Muscle of back (tissue), 13 donors: ENCODE measurements around the gene HLTF. TPM values are rescaled to one million over a fixed set of nuclear protein-coding genes. Genes with fewer than 3 reads are reported as not detected.
"Not testable (repeated sequence)": the region's sequence is repeated elsewhere in the genome, so short reads cannot be mapped to it uniquely, and the experiment has no call there.

Experiments
- DNase-seq, 3 donors: peaks; one replicate each; pipeline versions ENCODE4 v3.0.0 to v3.0.0-alpha.2; 2013
- long read RNA-seq, 9 donors: transcript quantifications; one replicate each; lab custom pipeline, GENCODE V29; 2026
- polyA plus RNA-seq, 10 donors: library from polyadenylated mRNA; unstranded; fragments of 120-200 nt; gene quantifications; one replicate each; pipeline ENCODE4 v1.2.1, GENCODE V29; 2013; ENCODE audit not compliant: insufficient read length in 10 of 10

HLTF gene
- polyA plus RNA-seq: 10 to 100 TPM; 15.2 to 29.2 (median 21.4) TPM
- long read RNA-seq, donor 1: 0 reads
- long read RNA-seq, donor 2: 0 reads
- long read RNA-seq, donor 3: 0 reads
- long read RNA-seq, donor 4, full-length matches to known transcripts: 2 of 2 reads
- long read RNA-seq, donor 4, partial matches to known transcripts: 0 of 2 reads
- long read RNA-seq, donor 4, other reads (novel, unspliced or antisense): 0 of 2 reads
- long read RNA-seq, donor 5, full-length matches to known transcripts: 4 of 4 reads
- long read RNA-seq, donor 5, partial matches to known transcripts: 0 of 4 reads
- long read RNA-seq, donor 5, other reads (novel, unspliced or antisense): 0 of 4 reads
- long read RNA-seq, donor 6: 0 reads
- long read RNA-seq, donor 7: 0 reads
- long read RNA-seq, donor 8: 0 reads
- long read RNA-seq, donor 9: 0 reads

- DNase-seq: peak; percentile 97 to 99 (median 99)
These were observed at the start of gene HLTF for GRCh38 chr3:149086232-149086988. HLTF (minus strand) TSS chr3:149086533; CDS start chr3:149086336, 197 bp downstream.

GRCh38 chr3:149134575-149134974, 48.2 kb upstream of the HLTF start:
- no peak for DNase-seq

GRCh38 chr3:149131589-149131988, 45.3 kb upstream of the HLTF start:
- DNase-seq: no peak

DNA sequence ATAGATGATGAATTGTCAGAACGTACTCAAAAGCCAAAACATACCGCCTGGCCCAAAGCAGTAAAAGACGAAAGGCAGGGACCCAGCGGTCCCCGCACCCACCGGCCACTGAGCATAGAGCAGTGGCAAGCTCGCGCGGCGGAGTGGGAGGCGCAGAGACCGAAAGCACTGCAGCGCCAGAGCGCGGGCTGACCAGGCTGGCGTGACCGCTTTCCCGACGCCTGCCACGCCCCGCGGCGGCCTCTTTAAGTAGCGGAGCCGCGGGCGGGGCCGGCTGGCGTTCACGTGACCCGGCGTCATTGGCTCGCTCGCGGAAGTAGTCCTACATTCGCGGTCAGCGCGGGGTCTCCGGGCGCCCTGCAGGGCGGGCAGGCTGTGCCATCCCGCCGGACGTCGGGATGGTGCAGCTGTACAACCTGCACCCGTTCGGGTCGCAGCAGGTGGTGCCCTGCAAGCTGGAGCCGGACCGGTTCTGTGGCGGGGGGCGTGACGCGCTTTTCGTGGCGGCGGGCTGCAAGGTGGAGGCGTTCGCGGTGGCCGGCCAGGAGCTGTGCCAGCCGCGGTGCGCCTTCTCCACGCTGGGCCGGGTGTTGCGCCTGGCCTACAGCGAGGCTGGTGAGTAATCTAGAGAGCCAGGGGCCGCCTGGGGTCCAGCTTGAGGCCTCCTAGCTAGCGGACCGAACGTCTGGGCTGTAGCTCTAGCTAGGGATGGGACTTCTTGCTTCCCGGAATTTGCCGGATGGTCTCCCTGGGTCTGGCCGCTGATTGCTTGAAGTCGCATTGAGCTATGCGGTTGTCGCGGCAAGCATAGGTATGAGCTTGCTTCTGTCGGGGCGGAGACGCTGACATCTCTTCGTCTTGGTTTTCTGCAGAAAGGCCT, 43.2 kb upstream of the HLTF start, which contains the start of gene HPS3:
Gene HPS3, plus strand, starts transcription at position 313 of the 880 bp plus-strand sequence. Its CDS starts 86 bp downstream, at position 399.
- peak; percentile 90 to 97 (median 93) for DNase-seq

GRCh38 chr3:149128821-149129220, 42.5 kb upstream of the HLTF start:
- peak in 1 of 3 donors; percentile 31 for DNase-seq

GRCh38 chr3:149122721-149123578, 36.6 kb upstream of the HLTF start:
- DNase-seq: no peak

GRCh38 chr3:149120051-149120972, 34.0 kb upstream of the HLTF start:
- peak; percentile 51 to 76 (median 73) for DNase-seq

- no peak for DNase-seq
These were observed 33.1 kb upstream of the HLTF start for GRCh38 chr3:149119466-149119865.

DNA sequence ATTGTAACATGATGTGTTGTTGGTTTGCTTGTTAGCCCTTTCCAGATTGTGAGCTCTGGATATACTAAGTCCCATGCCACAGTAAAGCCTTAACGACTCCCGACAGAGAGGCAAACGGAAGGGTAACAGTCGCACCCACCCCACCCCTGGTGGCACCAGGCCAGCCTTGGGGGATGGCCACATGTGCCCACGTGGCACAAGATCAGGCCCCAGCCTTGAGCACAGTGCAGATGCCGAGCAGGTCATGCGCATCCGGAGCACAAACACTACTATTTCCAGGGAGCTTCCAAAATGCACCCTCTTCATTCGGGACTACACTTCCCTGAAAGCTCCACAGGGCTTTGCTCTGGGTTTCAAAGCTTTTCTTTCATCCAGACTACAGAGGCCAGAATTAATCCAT, 32.4 kb upstream of the HLTF start:
- no peak for DNase-seq

DNA sequence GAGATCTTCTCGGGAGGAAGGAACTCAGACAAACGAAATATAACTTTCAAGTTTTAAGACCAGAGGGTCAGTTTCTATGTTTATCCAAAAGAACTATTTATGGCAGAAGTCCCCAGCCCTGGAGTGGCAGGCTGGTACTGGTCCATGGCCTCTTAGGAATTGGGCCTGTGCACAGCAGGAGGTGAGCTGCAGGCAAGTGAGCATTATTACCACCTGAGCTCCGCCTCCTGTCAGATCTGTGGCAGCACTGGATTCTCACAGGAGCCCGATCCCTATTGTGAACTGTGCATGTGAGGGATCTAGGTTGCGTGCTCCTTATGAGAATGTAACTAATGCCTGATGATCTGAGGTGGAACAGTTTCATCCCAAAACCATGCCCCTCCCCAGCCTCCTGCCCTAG, 28.8 kb upstream of the HLTF start:
- DNase-seq: no peak

GRCh38 chr3:149114458-149114857, 28.1 kb upstream of the HLTF start:
- DNase-seq: no peak

- no peak for DNase-seq
These were observed 18.2 kb upstream of the HLTF start for GRCh38 chr3:149104484-149104883.

DNA sequence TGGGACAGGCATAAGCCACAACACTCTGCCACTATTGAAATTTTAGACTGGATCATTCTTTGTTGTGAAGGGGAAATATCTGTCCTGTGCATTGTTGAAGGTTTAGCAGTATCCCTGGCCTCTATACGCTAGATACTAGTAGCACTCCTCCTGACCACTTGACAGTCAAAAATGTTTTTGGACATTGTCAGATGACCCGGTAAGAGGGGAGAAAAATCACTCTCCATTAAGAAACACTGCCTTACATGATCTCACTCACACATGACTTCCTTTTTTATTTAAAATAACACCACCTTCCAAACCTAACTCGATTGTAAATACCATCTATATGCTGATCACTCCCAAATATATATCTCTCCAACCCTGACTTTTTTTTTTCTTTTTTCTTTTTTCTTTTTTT, 15.3 kb upstream of the HLTF start:
- no peak for DNase-seq

DNA sequence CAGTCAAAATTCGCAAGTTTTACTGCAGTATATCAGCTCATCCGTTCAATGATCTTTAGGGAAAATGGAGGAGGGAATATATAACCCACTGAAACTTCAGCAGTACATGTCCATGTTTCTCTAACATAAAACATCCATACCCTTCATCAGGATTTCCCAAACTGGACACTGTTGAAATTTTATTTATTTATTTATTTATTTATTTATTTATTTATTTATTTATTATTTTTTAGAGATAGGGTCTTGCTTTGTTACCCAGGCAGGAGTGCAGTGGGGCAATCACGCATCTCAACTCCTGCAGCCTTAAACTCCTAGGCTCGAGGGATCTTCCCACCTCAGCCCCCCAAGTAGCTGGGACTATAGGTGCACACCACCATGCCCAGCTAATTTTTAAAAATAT, 14.8 kb upstream of the HLTF start:
- no peak for DNase-seq

GRCh38 chr3:149097987-149098386, 11.7 kb upstream of the HLTF start:
- DNase-seq: not testable (repeated sequence)

DNA sequence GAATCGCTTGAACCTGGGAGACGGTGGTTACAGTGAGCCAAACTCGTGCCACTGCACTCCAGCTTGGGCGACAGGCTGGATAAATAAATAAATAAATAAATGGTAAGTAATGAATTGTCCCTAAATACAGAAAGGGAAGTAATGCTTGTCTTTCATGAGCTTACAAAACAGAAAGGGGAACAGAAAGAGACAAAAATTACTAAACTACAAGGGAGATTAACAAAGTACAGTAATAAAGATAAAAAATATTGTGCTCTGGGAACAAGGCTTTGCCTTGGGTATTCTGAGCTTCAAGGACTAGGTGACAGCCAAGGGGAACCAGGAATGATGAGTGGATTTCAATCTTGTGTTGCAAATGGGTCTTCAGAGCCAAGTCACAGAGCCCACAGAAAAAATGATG, 9.2 kb upstream of the HLTF start:
- DNase-seq: no peak

DNA sequence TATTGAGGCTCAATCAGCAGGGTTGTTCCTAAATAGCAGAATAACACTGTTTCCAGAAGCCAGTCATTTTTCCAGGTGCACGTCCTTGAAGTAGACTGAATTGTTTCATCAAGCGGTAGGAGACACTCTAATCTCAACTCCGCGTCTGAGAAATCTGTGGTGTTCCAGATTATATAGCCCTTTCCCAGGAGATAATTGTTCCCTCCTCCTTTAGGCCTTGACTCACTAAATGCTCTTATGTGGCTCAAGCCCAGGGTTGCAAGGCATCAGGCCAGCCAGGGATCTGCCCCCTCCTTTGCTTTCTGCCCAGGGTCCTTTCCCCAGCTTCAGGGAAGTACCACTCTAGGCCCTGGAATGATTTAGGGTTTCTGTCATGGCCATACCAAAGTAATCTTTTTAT, 5.7 kb upstream of the HLTF start:
- no peak for DNase-seq

DNA sequence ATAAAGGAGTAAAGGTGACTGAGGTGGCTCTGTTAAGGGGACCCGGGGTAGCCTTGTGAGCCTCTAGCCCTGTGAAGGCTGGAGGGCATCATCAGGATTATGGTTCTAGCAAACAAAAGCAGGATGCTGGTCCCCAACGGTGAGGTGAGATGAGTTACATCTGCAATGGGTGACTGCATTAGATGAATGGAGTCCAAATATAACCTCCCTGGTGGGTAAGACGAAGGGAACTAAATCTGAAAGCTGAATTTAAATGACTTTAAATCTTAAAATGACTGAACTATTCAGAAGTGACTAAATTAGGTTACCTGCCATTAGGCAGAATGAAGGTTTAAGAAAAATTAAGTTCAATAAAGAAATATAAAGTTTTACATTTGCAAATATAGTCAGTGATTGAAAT, 4.6 kb upstream of the HLTF start:
- DNase-seq: no peak

- no peak for DNase-seq
These were observed 4.1 kb upstream of the HLTF start for GRCh38 chr3:149090461-149090860.

DNA sequence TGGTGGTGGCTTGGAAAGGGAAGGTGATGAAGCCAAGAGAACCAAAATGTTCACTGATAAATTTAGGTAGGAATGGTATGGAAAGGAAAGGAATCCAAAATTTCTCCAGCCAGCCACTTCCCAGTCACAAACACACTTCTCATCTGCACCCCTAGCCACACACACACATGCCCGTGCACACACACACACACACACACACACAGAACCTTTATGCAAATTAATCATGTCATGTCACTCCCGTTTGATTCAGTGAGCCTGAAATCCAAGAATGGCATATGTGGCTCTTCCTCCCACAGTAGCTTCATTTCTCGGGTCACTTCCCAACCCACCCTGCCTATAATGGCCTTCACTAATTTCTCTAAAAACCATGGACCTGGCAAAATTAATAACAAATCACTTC, 3.1 kb upstream of the HLTF start:
- DNase-seq: no peak
